Upper lobe of left lung (tissue), 6 donors: ENCODE data around the gene NACC2. TPM values are rescaled to one million over a fixed set of nuclear protein-coding genes. Genes with fewer than 3 reads are reported as not detected.

Experiments
- ATAC-seq, 2 donors: fragments of 200-7000 bp; cut with Tn5 transposase; one replicate each; pipeline ENCODE4 v1.9.1; 2022; ENCODE audit warnings: mild to moderate bottlenecking in 2 of 2, moderate library complexity in 2 of 2; ENCODE audit not compliant: low FRiP score in 2 of 2
- DNase-seq, 2 donors: peaks; one replicate each; pipeline ENCODE4 v3.0.0-alpha.2; 2019 to 2020
- H3K27ac ChIP-seq, 4 donors: fragments of 200-600 bp; sonication (generic); one replicate each; pipeline ENCODE4 v1.5.1; 2016 to 2019
- H3K27me3 ChIP-seq, 4 donors: fragments of 200-600 bp; sonication (generic); one replicate each; pipeline ENCODE4 v1.5.1; 2017 to 2019
- H3K36me3 ChIP-seq, 4 donors: fragments of 200-600 bp; sonication (generic); one replicate each; pipeline ENCODE4 v1.5.1; 2016 to 2019
- H3K4me1 ChIP-seq, 4 donors: fragments of 200-600 bp; sonication (generic); one replicate each; pipeline ENCODE4 v1.5.1; 2018 to 2019
- H3K4me3 ChIP-seq, 4 donors: fragments of 200-600 bp; sonication (generic); one replicate each; pipeline ENCODE4 v1.5.1; 2017 to 2019; ENCODE audit warnings: mild to moderate bottlenecking in 2 of 4, moderate library complexity in 1 of 4
- H3K9me3 ChIP-seq, 4 donors: fragments of 200-600 bp; sonication (generic); one replicate each; pipeline ENCODE4 v1.5.1; 2018 to 2019
- EP300 ChIP-seq, 4 donors: sonication (generic); formaldehyde crosslinking; IDR thresholded peaks; one replicate each; pipeline ENCODE4 v1.5.1; 2017; ENCODE audit warnings: antibody characterized with exemption in 4 of 4, control low read depth in 2 of 4
- POLR2A ChIP-seq, 4 donors: fragments of 450-650 bp; IDR thresholded peaks; one replicate each; pipeline ENCODE4 v1.5.1; 2016 to 2017; ENCODE audit warnings: antibody characterized with exemption in 4 of 4, mild to moderate bottlenecking in 2 of 4
- POLR2AphosphoS5 ChIP-seq, 2 donors: sonication (generic); formaldehyde crosslinking; IDR thresholded peaks; one replicate each; pipeline ENCODE4 v1.5.1; 2017; ENCODE audit warnings: antibody characterized with exemption in 2 of 2
- WGBS, 2 donors: methylation state at CpG; one replicate each; pipeline ENCODE4 v1.1.5; 2017 to 2018; 5-methylcytosine and 5-hydroxymethylcytosine counted together
- total RNA-seq, 6 donors: library from RNA; depleted of rRNA in 4 of 6; stranded (reverse); fragments of >200 nt in 4 of 6; gene quantifications; one replicate each; pipeline versions ENCODE4 v1.1.0 to v1.2.1, GENCODE V29; 2016 to 2021
- TF ChIP-seq, protein P1 (sequence below), 6 experiments: fragments of 450-650 bp in 4 of 6; fragments of 200-600 bp in 2 of 6; sonication (generic) in 2 of 6; IDR thresholded peaks; one replicate each; pipeline ENCODE4 v1.5.1; 2016 to 2019; ENCODE audit warnings: antibody characterized with exemption in 6 of 6
- donor health status: DM: no; HTN: no; CAD: no; lungs with moderate emphysema.
- donor health status: DM: no; HTN: yes; CAD: no; lungs with severe emphysema.

The NACC2 gene
- total RNA-seq, 6 donors from 2014 or later: 16.8 to 38.4 (median 31.3) TPM

DNA sequence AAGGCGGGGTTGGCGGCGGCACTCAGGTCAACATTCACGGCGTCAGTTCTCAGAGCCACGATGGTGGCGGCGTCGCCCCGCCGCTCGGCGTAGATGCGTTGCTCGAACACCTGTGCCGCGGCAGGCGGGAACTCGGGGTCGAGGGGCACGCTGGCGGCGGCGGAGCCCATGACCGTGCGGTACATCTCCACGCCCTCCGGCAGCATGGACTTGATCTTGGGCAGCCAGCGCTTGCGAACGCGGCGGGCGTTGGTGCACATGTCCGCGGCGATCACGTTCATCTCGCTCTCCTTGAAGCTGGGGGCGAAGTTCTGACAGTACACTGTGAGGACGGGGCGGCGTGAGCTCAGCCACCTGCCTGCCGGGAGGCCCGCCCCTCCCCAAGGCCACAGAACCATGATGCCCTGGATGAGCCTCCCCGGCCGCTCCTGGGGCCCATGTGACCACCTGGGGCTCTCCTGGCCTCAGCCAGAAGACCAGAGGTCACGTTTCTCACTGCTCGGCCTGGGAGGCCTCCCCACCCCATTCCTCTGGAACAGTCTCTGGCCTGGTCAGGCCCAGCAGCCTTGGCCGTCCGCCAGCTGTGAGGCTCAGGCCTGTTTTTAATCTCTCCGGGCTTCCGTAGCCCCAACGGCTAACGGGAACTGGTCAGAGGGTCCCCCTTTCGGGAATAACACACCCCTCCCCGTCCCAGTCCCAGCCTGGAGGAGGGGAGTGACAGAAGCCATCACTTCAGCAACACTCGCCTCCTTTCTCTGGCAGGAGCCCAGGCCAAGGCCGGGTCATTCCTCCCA, 83.2 kb downstream of the NACC2 start:
- Histone ChIP-seq H3K9me3 (no peaks in the 10 kb centered on the region), H3K4me3 (peak overlapping the region in 1 of 4 donors; percentile 38), H3K36me3 (peaks cover 0 to 46% (median 20%) of the 10 kb centered on the region in 4 donors), H3K27me3 (no peaks in the 10 kb centered on the region), H3K27ac (peak overlapping the region; percentile 77 to 90 (median 84)), H3K4me1 (peaks cover 34 to 60% (median 53%) of the 10 kb centered on the region in 4 donors)
- 40 to 77% methylated on average over 1 to 57 of the region's 59 CpGs for WGBS, 2 donors
- DNase-seq (peak; percentile 58 to 89), ATAC-seq (peak; percentile 1 to 62)
- TF ChIP-seq, protein P1, sequence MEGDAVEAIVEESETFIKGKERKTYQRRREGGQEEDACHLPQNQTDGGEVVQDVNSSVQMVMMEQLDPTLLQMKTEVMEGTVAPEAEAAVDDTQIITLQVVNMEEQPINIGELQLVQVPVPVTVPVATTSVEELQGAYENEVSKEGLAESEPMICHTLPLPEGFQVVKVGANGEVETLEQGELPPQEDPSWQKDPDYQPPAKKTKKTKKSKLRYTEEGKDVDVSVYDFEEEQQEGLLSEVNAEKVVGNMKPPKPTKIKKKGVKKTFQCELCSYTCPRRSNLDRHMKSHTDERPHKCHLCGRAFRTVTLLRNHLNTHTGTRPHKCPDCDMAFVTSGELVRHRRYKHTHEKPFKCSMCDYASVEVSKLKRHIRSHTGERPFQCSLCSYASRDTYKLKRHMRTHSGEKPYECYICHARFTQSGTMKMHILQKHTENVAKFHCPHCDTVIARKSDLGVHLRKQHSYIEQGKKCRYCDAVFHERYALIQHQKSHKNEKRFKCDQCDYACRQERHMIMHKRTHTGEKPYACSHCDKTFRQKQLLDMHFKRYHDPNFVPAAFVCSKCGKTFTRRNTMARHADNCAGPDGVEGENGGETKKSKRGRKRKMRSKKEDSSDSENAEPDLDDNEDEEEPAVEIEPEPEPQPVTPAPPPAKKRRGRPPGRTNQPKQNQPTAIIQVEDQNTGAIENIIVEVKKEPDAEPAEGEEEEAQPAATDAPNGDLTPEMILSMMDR (IDR thresholded peaks at IDR 0.05): no peak
- TF ChIP-seq POLR2A (IDR thresholded peaks at IDR 0.05) (no peak), EP300 (IDR thresholded peaks at IDR 0.05) (peak in 2 of 4 donors; percentile 66), POLR2AphosphoS5 (IDR thresholded peaks at IDR 0.05) (peak; percentile 55 to 90)

DNA sequence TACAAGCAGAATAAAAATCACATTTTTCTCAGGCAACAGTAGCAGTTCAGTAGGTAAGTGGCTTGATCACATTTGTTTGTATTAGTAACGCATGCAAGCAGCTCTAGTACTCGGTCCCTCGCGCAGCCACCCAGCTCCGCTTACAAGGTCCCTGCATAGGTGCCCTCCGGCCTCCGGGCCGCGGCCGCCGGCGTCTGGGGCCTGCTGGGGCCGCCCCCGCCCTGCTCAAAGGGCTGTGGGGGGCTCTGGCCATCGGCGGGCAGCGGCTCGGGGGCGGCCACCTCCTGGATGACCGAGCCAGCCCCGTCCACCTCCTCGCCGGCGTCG, 83.8 kb downstream of the NACC2 start:
- ATAC-seq (no peak), DNase-seq (no peak)
- peak overlapping the region in 1 of 4 donors; percentile 38 for H3K4me3 ChIP-seq
- H3K9me3 ChIP-seq: no peaks in the 10 kb centered on the region
- H3K27ac ChIP-seq: peak overlapping the region; percentile 77 to 90 (median 84)
- 85 to 89% methylated on average over 5 to 24 of the region's 25 CpGs for WGBS, 2 donors
- no peaks in the 10 kb centered on the region for H3K27me3 ChIP-seq
- peaks cover 34 to 60% (median 53%) of the 10 kb centered on the region in 4 donors for H3K4me1 ChIP-seq
- TF ChIP-seq EP300 (IDR thresholded peaks at IDR 0.05) (no peak), POLR2A (IDR thresholded peaks at IDR 0.05) (no peak), POLR2AphosphoS5 (IDR thresholded peaks at IDR 0.05) (no peak)
- peaks cover 0 to 46% (median 20%) of the 10 kb centered on the region in 4 donors for H3K36me3 ChIP-seq

DNA sequence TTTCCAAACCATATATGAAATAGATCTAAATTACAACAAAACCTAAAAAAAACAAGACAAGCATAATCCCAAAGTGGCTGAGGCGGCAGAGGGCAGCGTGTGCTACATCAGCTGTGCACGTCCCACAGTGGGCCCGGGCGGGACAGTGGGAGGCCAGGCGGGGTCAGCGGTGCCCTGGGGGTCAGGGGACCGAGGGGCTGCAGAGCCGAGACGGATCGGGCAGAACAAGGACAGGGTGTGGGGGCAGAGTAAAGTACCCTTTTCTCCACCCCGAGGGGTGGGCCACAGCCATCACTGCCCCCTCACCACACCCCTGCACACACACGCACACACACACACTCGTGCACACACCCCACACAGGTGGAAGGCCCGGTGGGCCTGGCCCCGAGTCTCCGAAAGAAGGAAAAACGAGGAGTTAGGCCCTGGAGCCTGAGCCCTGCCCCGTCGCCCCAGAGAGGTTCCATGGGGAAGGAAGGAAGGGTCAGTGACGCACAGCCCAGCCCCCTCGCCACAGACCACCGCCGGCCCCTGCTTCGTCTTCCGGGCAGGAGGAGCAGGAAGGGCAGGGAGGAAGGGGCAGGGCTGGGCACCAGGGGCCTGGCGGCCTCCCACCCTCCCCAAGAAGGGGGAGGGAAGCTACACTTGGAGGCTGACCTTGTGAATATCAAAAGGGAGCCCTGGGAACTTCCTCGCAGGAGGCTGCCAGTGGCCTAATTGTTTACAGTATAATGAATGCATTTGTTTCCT, 84.3 kb downstream of the NACC2 start:
- TF ChIP-seq, protein P1 (IDR thresholded peaks at IDR 0.05): no peak
- peak; percentile 79 to 90 for TF ChIP-seq POLR2AphosphoS5 (IDR thresholded peaks at IDR 0.05)
- peak in 3 of 4 donors; percentile 81 to 87 (median 84) for TF ChIP-seq EP300 (IDR thresholded peaks at IDR 0.05)
- no peak for TF ChIP-seq POLR2A (IDR thresholded peaks at IDR 0.05)
- no peaks in the 10 kb centered on the region for H3K27me3 ChIP-seq
- H3K4me3 ChIP-seq: peak overlapping the region in 1 of 4 donors; percentile 38
- peaks cover 34 to 60% (median 53%) of the 10 kb centered on the region in 4 donors for H3K4me1 ChIP-seq
- H3K9me3 ChIP-seq: no peaks in the 10 kb centered on the region
- H3K27ac ChIP-seq: peak overlapping the region; percentile 73 to 90 (median 84)
- WGBS, 2 donors: 62 to 66% methylated on average over 24 to 28 of the region's 28 CpGs
- ATAC-seq (peak in 1 of 2 donors; percentile 42), DNase-seq (peak; percentile 42 to 76)
- peaks cover 0 to 45% (median 20%) of the 10 kb centered on the region in 4 donors for H3K36me3 ChIP-seq

DNA sequence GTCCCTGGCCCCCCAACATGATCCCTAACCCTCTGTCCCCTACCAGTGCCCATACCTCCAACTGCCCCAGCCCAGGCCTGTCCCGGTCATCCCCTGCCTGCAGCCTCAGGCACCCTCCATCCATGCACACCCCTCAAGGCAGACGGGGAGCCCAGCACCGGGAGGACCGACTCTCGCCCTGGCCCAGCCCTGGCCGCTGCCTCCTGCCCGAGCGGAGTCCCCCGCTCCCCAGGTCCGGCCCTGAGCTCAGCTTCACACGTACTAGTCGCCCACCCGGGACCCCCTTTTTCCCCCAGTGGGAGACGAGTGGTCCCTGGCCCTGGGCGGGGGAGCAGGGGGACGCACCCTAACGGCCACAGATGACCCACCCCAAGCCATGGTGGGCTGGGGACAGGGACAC, 84.9 kb downstream of the NACC2 start:
- H3K27me3 ChIP-seq: no peaks in the 10 kb centered on the region
- H3K36me3 ChIP-seq: peaks cover 0 to 40% (median 20%) of the 10 kb centered on the region in 4 donors
- peaks cover 28 to 56% (median 50%) of the 10 kb centered on the region in 4 donors for H3K4me1 ChIP-seq
- TF ChIP-seq POLR2A (IDR thresholded peaks at IDR 0.05): no peak
- no peak for TF ChIP-seq EP300 (IDR thresholded peaks at IDR 0.05)
- TF ChIP-seq, protein P1 (IDR thresholded peaks at IDR 0.05): no peak
- no peak for TF ChIP-seq POLR2AphosphoS5 (IDR thresholded peaks at IDR 0.05)
- ATAC-seq (no peak), DNase-seq (peak in 1 of 2 donors; percentile 65)
- peak overlapping the region; percentile 73 to 87 (median 84) for H3K27ac ChIP-seq
- peak overlapping the region in 1 of 4 donors; percentile 38 for H3K4me3 ChIP-seq
- H3K9me3 ChIP-seq: no peaks in the 10 kb centered on the region
- 81 to 93% methylated on average over 4 to 15 of the region's 17 CpGs for WGBS, 2 donors

DNA sequence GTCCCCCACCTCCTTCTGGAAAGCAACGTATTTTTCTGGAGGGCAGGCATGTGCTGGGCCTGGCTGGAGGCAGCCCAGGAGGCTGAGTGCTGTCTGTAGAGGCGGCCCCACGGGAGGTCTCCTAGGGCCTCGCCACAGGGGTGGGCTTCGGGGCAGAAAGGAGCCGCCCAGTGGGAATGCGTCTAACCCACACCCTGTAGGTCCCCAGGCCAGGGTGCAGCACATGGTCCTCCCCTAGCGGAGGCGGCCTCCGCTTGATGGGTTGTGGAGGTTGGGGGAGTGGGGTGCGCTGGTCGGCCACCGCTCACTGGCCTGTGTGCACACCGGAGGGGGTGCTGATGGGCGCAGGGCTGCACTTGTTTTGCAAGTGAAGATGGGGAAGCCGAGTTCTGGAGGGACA, 85.6 kb downstream of the NACC2 start:
- TF ChIP-seq, protein P1 (IDR thresholded peaks at IDR 0.05): no peak
- TF ChIP-seq POLR2AphosphoS5 (IDR thresholded peaks at IDR 0.05) (no peak), POLR2A (IDR thresholded peaks at IDR 0.05) (no peak), EP300 (IDR thresholded peaks at IDR 0.05) (no peak)
- peak in 1 of 2 donors; percentile 12 for ATAC-seq
- Histone ChIP-seq H3K27me3 (no peaks in the 10 kb centered on the region), H3K36me3 (peaks cover 0 to 37% (median 20%) of the 10 kb centered on the region in 4 donors), H3K27ac (peak overlapping the region; percentile 73 to 87 (median 84)), H3K9me3 (no peaks in the 10 kb centered on the region), H3K4me1 (peaks cover 23 to 53% (median 47%) of the 10 kb centered on the region in 4 donors), H3K4me3 (no peak overlapping the region)
- 89 to 94% methylated on average over 8 to 16 of the region's 16 CpGs for WGBS, 2 donors
- DNase-seq: peak in 1 of 2 donors; percentile 54
